GM21423 (cell line): ENCODE results near the gene NOP9.

Source experiments
- ATAC-seq: cut with Tn5 transposase; IDR thresholded peaks from one replicate; pipeline ENCODE4 v1.9.1; 2021; ENCODE audit warnings: mild to moderate bottlenecking, moderate library complexity; ENCODE audit not compliant: unreplicated experiment

NOP9 gene

GRCh38 chr14:24299255-24300191 is at the start of gene NOP9, which contains the start of gene DHRS1:
NOP9 (plus strand) TSS chr14:24299850; CDS start chr14:24299955, 105 bp downstream.
DHRS1 (minus strand) TSS chr14:24299780; CDS start chr14:24299106, 674 bp downstream.
- peak; percentile 53 for ATAC-seq

- ATAC-seq: no peak
Measured at GRCh38 chr14:24250354-24250753, 49.3 kb upstream of the NOP9 start.

DNA sequence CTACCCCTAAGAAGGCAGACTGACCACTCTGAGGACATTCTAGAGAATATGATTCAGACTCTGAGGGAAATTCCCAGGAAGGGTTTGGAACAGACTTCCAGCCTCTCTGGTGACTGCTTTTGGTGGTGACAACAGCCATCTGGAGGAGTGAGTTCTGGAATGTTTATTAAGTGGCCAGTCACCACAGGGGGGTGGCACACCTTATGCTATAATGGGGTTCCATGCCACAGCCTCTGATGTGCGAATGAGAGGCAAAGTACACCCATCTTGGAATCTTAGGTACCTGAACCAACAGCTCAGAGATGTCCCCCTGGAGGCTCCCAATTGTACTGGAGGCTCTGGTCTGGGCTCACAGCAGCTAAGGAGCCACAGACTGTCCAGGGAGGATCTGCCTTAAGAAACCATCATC is 47.8 kb upstream of the NOP9 start:
- no peak for ATAC-seq

DNA sequence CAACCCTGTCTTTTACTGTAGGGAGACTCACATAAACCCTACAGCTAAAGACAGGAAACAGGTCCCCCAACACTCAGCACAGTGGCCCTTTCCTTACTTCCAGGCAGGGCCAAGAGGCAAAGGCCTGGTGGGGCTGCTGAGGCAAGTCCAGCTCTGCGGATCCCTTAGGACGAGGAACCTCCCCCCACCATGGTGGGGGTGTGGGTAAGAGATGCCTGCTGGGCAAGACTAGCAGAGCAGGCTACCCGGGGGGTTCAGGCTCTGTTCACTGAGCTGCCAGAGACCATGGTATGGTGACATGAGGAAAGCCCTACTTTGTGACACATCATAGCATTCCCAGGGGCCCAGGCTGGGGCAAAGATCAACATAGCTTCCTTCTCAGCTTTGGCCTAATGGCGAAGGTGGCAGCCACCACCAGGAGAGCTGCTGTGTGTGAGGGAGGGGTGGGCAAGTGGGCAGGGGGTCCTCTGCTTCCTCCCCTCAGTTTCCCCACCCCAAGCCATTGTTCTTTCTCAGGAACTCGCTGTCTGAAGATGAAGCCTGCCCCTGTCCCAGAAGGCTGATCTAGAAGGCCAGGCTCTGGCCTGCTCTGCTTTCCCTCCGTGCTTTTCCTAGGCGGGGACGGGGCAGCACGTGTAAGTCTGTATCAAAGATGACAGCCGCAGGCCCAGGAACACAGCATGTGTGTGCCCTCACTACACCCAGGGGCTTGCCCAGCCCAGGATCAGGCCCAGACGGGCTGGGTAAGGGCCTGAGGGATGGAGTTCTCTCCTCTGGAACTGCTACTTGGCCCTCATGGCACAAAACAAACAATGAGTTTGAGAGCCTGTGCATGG is 47.1 kb upstream of the NOP9 start:
- ATAC-seq: no peak

GRCh38 chr14:24253936-24254335 is 45.7 kb upstream of the NOP9 start:
- no peak for ATAC-seq

- no peak for ATAC-seq
Measured at GRCh38 chr14:24254630-24255392, 44.8 kb upstream of the NOP9 start.

GRCh38 chr14:24255438-24255837 is 44.2 kb upstream of the NOP9 start:
- no peak for ATAC-seq

- no peak for ATAC-seq
Measured at GRCh38 chr14:24255931-24256711, 43.5 kb upstream of the NOP9 start.

GRCh38 chr14:24256960-24257359 is 42.7 kb upstream of the NOP9 start:
- no peak for ATAC-seq

DNA sequence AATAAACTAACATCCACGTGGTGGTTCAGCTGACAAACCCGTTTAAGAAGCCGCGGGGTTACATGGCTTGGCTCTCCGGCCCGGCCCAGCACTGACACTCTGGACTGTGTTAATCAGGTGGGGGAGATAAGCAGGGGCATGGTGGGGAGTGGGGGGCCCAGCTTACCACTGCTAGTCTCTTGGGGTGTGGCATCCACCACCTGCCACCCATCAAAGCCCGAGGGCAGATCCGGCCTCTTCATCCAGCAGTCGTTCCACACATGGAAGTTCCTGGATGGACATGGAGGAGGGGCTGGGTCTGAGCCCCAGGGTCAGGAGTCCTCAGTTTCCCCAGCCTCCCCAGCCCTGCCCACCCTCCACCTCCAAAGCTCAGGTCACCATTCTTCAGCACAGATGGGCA is 41.5 kb upstream of the NOP9 start:
- no peak for ATAC-seq

GRCh38 chr14:24258548-24259265 is 40.9 kb upstream of the NOP9 start:
- ATAC-seq: no peak

DNA sequence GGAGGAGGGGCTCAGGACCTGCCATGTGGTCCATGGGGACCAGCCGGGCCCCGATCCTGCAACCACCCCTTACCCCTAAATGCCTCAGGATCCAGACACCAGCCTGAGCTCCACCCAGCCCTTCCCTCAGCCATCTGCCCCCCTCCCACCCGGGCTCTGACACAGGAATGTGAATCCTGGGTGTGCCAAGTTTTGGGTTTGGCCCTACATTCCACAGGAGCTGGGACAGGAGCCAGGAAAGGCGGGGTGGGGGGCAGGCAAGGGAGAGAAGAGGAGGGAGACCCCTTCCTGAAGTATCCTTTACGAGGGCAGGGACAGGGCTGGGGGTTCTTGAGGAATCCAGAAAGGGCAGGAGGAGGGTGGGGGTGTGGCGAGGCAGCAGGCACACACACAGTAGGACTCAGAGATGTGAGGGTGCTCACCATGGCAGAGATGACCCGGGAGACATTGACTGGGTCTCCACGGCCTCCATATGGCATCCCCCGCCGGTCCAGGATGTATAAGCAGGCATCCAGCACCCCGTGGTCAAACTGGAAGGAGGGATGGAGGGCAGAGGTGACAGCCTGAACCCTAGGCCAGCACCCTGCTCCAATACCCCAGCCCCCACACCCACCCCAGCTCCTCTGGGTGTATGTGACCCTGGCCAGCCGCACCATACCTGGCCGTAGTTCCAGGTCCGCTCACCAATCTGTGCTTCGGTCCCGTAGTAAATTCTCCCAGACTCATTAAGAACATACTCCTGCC is 40.2 kb upstream of the NOP9 start:
- ATAC-seq: no peak

- no peak for ATAC-seq
Measured at GRCh38 chr14:24260026-24260779, 39.4 kb upstream of the NOP9 start.

GRCh38 chr14:24260780-24261157 is 38.9 kb upstream of the NOP9 start:
- no peak for ATAC-seq

DNA sequence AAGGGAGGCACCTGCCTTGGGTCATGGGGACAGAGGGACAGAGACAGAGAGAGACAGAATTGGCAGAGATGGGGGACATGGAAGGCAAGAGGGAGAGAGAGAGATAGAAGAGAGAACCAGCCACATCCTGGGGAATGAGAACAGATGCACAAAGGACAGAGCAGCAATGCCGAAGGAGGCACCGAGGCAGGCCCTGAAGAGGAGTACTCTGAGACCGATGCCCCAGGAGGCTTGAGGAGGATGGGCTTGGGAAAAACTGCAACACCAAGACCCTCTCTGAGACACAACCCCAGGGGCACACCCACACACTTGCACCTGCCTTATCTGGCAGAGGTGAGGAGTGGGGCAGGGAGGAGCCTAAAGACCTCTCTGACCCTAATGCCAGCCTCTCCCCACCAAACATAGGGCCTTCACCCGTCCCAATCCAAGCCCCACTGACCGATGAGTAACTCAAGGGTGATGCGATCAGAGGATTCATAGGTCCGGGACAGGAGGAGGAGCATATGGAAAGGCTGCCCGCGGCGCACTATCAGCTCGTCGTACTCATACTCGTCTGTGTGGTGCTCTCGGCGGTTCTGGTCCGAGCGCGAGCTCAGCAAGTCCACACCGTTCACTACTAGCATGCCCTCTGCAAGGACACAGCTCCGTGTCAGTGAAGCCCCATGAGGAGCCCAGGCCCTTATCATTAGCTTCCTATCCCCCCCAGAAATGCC is 38.2 kb upstream of the NOP9 start:
- no peak for ATAC-seq

- no peak for ATAC-seq
Measured at GRCh38 chr14:24261969-24262327, 37.7 kb upstream of the NOP9 start.
